HepG2 (cell line): ENCODE data around the gene SLCO2B1. TPM values are rescaled to one million over a fixed set of nuclear protein-coding genes. Genes with fewer than 3 reads are reported as not detected.

ENCODE experiments used
- AKAP8 ChIP-seq: sonication (generic); formaldehyde crosslinking; IDR thresholded peaks from 2 replicates; pipeline ENCODE4 v1.5.1; 2020; ENCODE audit warnings: mild to moderate bottlenecking, missing genetic modification reagents
- ARID2 ChIP-seq: sonication (generic); formaldehyde crosslinking; IDR thresholded peaks from 2 replicates; pipeline ENCODE4 v1.8.1; 2022; ENCODE audit warnings: mild to moderate bottlenecking, missing genetic modification reagents, borderline replicate concordance
- BCL6 ChIP-seq: IDR thresholded peaks from 2 replicates; pipeline ENCODE4 v1.6.1; 2016; ENCODE audit warnings: missing genetic modification reagents, missing compliant biosample characterization
- ETS1 ChIP-seq: sonication (generic); formaldehyde crosslinking; IDR thresholded peaks from 2 replicates; pipeline ENCODE4 v1.4.0; 2020; ENCODE audit warnings: missing genetic modification reagents
- MLX ChIP-seq: IDR thresholded peaks from 2 replicates; pipeline ENCODE4 v1.6.1; 2016
- ZBTB7B ChIP-seq: sonication (generic); formaldehyde crosslinking; IDR thresholded peaks from 2 replicates; pipeline ENCODE4 v1.4.0; 2020; ENCODE audit warnings: missing genetic modification reagents
- ZFP36L2 ChIP-seq: sonication (generic); formaldehyde crosslinking; IDR thresholded peaks from 2 replicates; pipeline ENCODE4 v1.4.0; 2020; ENCODE audit warnings: missing genetic modification reagents
- ZNF318 ChIP-seq: sonication (generic); formaldehyde crosslinking; IDR thresholded peaks from 2 replicates; pipeline ENCODE4 v1.4.0; 2020; ENCODE audit warnings: mild to moderate bottlenecking, missing genetic modification reagents
- ZNF333 ChIP-seq: sonication (generic); formaldehyde crosslinking; IDR thresholded peaks from 2 replicates; pipeline ENCODE4 v1.4.0; 2020; ENCODE audit warnings: mild to moderate bottlenecking, missing genetic modification reagents, borderline replicate concordance
- ZNF350 ChIP-seq: sonication (generic); formaldehyde crosslinking; IDR thresholded peaks from 2 replicates; pipeline ENCODE4 v1.4.0; 2020; ENCODE audit warnings: mild to moderate bottlenecking, low read depth, missing genetic modification reagents, borderline replicate concordance
- ZNF724P ChIP-seq: sonication (generic); formaldehyde crosslinking; IDR thresholded peaks from 2 replicates; pipeline ENCODE4 v1.8.0; 2022; ENCODE audit warnings: missing genetic modification reagents, borderline replicate concordance
- ZNF790 ChIP-seq: sonication (generic); formaldehyde crosslinking; IDR thresholded peaks from 2 replicates; pipeline ENCODE4 v1.8.0; 2022; ENCODE audit warnings: missing genetic modification reagents, mild to moderate bottlenecking, borderline replicate concordance
- polyA plus RNA-seq, 8 experiments: library from polyadenylated mRNA; depleted of rRNA in 3 of 8; stranded (reverse) in 7 of 8; unstranded in 1 of 8; fragments of >200 nt; fragmentation: Illumina TruSeq in 4 of 8; extraction: Trizol in 4 of 8; gene quantifications; 2 replicates each; pipeline versions ENCODE4 v1.2.1 to v1.2.3, GENCODE V29; 2011 to 2016; ENCODE audit warnings: low read depth in 4 of 8, missing spikeins in 1 of 8, mixed read lengths in 1 of 8; ENCODE audit not compliant: insufficient read depth in 1 of 8
- total RNA-seq, 5 experiments: library from RNA; depleted of rRNA; stranded (reverse); fragments of >200 nt; fragmentation: Illumina TruSeq; extraction: Trizol; gene quantifications; 2 replicates each; pipeline ENCODE4 v1.2.3, GENCODE V29; 2016; ENCODE audit warnings: low read depth in 1 of 5
- TF ChIP-seq, protein P1 (sequence below): sonication (generic); formaldehyde crosslinking; conservative IDR thresholded peaks from 2 replicates; pipeline ENCODE4 v1.5.0; 2020; ENCODE audit warnings: missing genetic modification reagents

SLCO2B1 gene
- total and polyA plus RNA-seq, 2 of the 13 experiments (the other 11 are each of a cell fraction or from before 2014, with no cell fraction given): 15.3 to 19.8 TPM

- TF ChIP-seq ZNF318 (CRISPR knock-in tag) (peak; percentile 59; the same call in 1 of the 2 replicates), ZBTB7B (CRISPR knock-in tag) (peak; percentile 37; the same call in 1 of the 2 replicates), AKAP8 (CRISPR knock-in tag) (no peak), ETS1 (CRISPR knock-in tag) (peak; percentile 83; the same call in 1 of the 2 replicates), ZNF724P (CRISPR knock-in tag) (0 out of 2 replicates have a peak, but pooled peaks have one; percentile 58), ZFP36L2 (CRISPR knock-in tag) (peak; percentile 98), ARID2 (CRISPR knock-in tag) (0 out of 2 replicates have a peak, but pooled peaks have one; percentile 26), ZNF790 (CRISPR knock-in tag) (peak; percentile 79; the same call in 1 of the 2 replicates), ZNF333 (no peak), BCL6 (CRISPR knock-in tag) (peak; percentile 77), ZNF350 (CRISPR knock-in tag) (peak; percentile 35; the same call in 1 of the 2 replicates), MLX (peak; percentile 70; the same call in 1 of the 2 replicates)
- TF ChIP-seq, protein P1, sequence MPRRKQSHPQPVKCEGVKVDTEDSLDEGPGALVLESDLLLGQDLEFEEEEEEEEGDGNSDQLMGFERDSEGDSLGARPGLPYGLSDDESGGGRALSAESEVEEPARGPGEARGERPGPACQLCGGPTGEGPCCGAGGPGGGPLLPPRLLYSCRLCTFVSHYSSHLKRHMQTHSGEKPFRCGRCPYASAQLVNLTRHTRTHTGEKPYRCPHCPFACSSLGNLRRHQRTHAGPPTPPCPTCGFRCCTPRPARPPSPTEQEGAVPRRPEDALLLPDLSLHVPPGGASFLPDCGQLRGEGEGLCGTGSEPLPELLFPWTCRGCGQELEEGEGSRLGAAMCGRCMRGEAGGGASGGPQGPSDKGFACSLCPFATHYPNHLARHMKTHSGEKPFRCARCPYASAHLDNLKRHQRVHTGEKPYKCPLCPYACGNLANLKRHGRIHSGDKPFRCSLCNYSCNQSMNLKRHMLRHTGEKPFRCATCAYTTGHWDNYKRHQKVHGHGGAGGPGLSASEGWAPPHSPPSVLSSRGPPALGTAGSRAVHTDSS (CRISPR knock-in tag): no peak
These were observed 63.5 kb downstream of the SLCO2B1 start (continued) for GRCh38 chr11:75214411-75214821.
